GM18517 (cell line): ENCODE data around the gene MARCHF10.
"Not testable (repeated sequence)": the region's sequence is repeated elsewhere in the genome, so short reads cannot be mapped to it uniquely, and the experiment has no call there.

Experiments
- ATAC-seq: cut with Tn5 transposase; IDR thresholded peaks from one replicate; pipeline ENCODE4 v1.9.1; 2021; ENCODE audit warnings: mild to moderate bottlenecking, moderate library complexity; ENCODE audit not compliant: unreplicated experiment

The MARCHF10 gene

DNA sequence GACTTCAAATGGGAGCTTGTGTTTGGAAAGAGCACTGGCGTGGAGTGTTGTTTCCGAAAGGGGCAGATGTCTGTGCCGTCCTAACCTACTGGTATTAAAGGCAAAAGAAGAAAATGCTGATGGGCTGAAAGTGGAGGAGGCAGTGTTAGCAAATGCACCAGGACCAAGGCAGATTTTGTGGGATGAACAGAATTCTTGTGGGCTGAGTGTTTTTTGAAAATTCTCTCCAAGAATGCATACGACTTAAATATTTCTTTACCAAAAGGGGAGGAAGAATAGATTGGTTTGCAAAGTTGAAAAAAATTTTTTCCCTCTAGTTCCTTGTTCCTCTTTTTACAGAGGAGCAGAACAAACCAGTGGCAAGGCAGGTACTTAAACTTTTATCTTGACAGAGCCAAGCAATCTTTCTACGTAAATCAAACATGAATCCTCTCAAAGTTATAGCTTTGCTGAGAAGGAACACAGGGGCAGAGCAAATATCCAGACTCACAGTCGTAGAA is 16.8 kb downstream of the MARCHF10 start:
- ATAC-seq, result no peak

DNA sequence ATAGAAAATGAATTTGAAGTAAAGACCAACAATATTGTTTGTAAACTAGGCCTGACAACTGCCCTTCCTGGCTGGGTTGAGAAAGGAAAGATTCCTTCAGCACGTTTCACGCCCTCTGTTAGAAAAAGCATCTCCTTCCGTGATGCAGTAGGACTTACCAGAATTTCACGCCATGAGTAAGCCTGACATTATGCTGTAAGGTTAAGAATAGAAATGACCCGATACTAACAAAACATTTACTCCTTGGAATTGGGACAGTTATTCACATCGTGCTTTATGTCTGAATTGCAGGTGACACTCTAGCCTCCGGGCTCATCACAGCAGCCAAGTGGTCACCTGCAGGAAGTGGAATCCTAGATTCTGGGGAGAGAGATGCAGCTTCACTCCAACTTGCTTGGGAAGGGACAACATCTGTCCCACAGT is 17.5 kb downstream of the MARCHF10 start:
- ATAC-seq, result no peak

DNA sequence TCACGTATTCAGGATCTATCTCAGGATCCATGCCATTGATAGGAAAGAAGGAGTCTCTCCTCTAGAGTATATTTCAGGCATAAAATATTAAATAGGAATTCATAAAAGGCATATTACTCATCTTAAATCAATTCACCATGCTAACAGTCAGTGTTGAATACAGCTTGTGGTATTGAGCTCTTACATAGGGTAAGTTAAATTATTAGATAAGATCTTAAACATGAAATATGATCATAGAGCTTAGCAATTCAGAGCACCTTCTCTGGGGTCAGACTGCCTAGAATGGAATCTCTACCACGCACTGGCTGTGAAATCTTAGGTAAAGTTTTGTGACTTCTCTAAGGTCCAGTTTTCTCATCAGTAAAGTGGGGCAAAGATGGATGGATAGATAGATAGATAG is 20.7 kb downstream of the MARCHF10 start:
- ATAC-seq, result no peak

DNA sequence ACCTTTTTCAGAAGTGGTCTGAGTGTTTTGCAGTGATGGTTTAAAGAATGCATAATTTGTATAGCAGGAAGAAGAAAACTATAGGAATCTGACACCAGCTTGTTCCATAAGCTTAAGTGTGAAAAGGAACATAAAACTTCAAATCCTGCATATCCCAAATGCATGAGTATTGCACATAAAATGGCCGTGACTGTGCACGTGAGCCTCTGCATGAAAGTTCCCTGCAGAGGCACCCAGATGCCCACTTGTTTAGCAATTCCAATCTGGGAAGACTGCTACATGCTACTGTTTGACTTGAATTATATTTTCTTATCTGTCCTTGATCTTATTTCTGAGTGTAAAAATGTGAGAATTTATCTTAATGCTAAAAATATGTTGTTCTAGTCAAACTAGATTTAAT is 21.5 kb downstream of the MARCHF10 start:
- ATAC-seq, result no peak

DNA sequence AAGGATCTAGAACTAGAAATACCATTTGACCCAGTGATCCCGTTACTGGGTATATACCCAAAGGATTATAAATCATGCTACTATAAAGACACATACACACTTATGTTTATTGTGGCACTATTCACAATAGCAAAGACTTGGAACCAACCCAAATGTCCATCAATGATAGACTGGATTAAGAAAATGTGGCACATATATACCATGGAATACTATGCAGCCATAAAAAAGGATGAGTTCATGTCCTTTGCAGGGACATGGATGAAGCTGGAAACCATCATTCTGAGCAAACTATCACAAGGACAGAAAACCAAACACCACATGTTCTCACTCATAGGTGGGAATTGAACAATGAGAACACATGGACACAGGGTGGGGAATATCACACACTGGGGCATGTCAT is 22.1 kb downstream of the MARCHF10 start:
- not testable (repeated sequence) for ATAC-seq

DNA sequence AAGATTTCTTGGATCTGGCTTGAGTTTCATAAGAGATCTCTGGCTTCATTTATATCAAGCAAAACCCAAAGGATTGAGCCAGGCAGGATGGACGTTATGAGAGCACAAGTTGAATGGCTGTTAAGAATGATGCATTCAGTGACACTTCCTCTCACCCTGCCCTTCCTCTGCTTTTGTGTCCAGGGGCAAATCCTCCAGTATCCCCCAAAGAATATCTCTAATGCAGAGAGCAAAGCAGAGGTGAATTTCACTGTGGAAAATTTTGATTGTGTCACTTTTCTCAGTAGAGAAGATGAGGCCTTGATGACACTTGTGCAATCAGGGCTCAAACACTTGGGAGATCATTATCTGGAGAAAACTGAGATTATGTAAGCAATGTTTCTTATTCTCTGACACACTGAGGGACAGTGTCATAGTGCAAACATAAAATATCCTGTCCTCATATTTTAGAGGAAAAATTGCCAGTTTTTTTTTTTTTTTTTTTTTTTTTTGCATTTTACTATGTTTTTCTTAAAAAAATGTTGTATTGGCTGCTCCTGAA is 25.3 kb downstream of the MARCHF10 start:
- ATAC-seq, result no peak

DNA sequence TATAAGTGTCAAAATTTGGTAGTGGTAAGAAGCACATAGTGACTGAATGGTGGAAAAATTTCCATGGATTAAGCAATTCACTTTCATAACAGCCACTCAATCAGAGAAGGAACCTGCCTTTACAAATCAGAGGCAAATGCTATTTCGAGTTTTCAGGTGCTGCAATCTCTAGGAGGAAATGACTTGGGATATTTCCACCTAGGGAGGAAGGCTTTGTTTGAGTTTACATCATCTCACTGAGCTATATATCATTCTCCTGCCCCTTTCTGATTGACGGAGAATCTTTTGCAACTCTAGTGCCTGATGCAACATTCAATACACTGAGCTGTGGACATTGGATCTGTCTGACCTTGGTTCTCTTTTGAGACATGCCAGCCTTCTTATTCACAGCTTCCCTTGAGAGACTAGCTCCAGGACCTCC is 26.3 kb downstream of the MARCHF10 start:
- ATAC-seq, result no peak

DNA sequence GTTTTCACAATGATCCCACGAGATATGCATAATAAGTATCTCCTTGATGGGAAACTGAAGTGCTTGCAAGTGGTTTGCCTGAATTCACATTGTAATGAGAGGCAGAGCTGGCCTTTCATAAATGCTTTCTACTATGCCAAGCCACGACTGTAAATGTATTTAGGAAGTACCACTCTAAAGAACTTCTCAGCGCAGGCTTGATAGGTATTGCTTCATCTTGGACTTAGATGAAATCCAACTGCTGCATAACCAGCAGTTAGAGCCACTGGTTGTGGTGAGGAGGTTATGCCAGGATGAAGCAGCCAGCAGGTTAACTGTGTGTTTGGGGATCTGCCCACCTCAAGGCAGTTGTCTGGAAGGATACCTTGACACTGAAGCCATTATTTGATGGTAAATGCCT is 26.8 kb downstream of the MARCHF10 start:
- no peak for ATAC-seq

DNA sequence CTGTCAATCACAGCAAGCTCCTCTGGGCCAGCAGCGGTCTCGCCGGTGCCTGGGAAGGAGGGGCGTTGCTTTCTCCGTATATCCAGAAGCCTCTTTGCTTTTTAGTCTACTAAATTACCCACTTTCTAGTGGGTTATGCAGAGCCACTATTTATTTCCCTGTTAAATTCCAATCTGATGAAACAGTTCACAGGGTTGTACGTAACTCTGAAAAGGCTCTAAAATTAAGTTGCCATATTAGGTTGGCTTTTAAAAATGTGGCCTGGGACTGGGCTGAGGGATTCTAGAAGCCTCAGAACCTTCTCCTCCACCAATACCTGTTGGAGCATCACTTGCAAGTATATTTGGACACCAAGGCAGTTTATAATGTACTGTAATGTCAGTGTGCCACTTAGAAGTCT is 27.2 kb downstream of the MARCHF10 start:
- no peak for ATAC-seq

DNA sequence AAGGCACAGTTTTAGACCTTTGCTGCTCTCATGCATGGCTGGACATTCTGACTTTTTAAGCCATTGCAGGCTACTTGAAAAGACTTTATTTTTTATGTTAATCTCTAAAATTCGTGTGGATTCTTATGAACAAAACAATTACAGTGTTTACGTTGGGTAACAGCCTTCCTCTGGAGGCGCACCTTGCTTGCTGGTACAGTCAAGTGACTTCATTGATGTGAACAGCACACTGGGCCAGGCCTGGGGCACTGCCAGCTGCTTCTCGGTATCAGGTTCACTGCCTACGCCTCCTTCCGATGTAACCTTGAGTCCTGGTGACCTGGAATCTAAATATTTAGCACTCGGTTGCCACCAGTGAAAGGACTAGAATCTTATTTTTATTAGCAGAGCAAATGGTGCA is 27.8 kb downstream of the MARCHF10 start:
- no peak for ATAC-seq

DNA sequence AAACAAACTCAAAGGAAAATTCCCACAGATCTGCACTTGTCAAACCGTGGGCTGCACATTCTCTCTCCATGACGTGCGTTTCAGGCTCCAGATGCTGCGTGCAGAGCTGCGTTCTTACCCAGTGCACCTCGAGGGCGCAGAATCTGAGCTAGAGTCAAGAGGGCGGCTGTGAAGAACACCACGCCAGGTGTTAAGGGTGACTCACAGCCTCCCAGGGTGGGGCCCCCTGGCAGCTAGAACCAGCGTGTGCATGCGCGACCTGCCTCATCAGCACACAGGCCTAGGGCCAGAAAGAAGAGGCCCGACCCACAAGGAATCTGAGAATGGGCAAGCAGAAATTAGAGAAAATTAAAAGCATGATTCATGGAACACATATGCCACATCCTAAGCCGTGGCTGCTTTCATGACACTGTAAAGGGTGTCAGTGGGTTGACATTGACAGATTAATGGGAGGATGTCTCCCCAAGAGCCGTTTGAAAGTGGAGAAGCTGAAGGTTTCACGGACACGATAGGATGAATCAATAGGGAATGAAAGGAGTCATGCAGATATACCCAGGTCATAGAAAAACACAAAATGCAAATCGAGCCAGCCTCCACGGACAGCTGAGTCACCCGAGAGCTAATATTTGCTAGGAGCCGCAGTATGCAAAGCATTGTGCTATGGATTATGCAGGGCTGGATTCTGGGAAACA is 29.0 kb downstream of the MARCHF10 start:
- ATAC-seq, result no peak

DNA sequence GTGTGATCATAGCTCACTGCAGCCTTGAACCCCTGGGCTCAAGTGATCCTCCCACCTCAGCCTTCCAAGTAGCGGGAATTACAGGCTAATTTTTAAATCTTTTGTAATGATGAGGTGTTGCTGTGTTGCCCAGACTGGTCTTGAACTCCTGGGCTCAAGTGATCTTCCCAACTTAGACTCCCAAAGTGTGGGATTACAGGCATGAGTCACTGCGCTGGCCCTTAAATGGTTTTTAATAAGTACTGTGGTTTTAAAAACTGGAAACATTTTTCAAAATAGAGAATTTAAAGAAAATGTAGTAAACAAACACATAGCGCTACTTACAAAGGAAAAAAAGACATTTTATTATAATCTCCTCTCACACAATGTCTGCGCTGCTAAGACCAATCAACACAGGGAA is 32.2 kb downstream of the MARCHF10 start:
- ATAC-seq, result no peak

DNA sequence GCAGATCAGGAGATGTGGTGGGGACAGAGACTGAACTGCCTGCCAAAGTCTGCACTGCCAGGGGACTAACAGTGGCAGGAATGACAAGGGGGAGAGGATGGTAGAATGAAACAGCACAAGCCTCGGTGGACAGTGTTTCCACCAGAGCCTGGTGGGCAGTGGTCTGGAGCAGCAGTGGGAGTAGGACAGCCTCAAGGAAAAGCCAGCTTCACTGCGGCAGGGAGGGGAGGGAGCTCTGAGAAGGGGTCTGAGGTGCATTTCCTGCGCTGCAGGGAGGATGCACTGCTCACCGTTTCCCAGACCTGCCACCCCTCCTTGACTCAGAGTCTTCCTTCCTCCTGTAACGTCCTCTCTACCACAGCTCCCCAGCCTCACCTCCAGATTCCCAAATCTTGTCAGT is 33.8 kb downstream of the MARCHF10 start:
- ATAC-seq, result no peak

DNA sequence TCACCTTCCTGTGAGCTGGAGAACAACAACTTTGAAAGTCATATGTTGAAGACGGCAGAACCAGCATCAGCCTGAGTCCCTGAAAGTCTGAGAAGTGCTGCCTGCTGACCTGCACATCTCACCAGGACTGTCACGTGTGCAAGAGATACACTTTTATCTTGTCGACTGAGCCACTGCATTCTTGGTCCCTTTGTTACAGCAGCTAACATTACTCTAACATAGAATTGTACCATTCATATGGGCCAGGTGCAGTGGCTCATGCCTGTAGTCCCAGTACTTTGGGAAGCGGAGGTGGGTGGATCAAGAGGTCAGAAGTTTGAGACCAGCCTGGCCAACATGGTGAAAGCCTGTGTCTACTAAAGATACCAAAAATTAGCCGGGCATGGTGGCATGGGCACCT is 40.1 kb downstream of the MARCHF10 start:
- no peak for ATAC-seq

DNA sequence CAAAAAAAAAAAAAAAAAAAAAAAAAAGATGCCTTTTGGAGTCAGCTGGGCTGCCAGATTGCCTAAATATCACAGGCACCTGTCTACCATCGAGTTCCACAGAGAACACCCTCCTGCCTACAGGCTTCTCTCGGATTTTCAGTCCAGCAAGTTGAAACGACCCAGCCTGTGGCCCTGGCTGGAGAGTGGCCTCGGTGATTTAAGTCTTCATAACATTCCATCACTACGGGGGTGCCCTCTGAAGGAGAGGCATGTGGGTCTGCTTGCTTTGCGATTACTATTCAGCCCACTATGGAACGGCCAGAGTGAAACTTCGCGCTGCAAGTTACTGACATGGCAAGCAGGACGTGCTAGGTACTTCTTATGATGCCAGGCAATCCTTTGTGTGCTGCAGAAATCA is 42.8 kb downstream of the MARCHF10 start:
- no peak for ATAC-seq

DNA sequence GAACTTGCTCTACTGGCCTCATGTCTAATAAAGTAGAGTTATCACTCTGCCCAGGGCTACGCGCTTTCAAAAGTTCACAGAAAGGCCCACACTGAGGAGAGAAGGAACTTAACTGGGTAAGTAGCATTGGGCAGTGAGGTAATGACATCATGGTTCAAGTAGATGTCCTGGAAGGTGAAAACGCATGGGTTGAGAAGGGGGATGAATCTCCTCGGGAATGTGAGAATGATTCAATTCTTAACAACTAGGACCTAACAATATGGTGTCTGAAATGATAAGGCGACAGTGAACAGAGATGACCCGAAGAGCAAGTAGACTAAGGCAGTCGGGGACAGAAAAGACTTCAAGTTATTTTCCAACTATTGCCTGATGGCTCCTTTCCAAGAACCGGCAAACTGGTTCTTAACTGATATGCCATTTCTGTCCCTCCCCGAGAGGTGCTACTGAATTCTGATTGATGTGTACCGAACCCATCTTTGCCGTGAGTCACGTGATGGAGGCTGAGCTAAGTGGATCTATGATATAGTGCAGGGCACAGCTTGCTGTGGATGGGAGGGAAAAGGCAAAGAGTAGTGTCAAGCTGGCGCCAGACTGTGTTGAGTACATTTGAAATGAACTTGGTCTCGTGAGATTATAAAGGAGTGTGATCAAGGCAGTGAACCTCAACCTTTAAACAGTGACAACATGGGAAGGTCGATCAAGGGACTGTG is 44.1 kb downstream of the MARCHF10 start:
- ATAC-seq, result no peak

DNA sequence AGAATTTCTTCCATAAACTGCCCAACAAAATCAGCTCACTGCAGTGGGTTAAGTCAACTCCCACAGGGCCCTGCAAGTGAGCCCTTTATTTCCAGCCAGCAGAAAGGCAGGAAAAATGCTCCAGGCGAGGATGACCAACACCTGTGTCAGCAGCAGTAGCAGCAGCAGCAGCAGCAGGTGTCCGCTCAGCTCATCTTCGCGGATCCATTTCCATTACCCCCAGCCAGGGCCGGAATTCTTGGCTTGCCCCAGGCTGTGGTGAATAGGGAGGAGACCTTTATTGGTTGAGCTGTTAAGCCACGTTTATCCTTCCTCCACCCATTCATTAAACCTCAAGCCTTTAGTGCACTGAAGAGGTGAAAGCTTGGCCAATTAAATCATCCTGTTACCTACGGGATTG is 46.2 kb downstream of the MARCHF10 start:
- ATAC-seq, result no peak

DNA sequence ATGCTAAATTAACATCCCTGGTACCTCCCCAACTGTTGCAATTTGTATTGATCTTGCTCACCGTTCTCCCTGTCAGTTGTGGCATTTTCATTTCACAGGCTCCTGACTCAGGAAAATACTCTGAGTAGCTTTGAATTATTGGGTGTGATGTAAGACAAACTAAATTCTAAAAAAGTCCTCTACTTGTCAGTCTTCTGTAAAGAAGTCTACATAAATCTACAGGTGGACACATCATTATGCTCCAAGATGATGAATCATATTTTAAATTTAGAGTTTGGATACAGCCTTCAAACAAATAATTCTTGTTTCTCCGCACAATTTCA is 47.2 kb downstream of the MARCHF10 start:
- ATAC-seq, result no peak

DNA sequence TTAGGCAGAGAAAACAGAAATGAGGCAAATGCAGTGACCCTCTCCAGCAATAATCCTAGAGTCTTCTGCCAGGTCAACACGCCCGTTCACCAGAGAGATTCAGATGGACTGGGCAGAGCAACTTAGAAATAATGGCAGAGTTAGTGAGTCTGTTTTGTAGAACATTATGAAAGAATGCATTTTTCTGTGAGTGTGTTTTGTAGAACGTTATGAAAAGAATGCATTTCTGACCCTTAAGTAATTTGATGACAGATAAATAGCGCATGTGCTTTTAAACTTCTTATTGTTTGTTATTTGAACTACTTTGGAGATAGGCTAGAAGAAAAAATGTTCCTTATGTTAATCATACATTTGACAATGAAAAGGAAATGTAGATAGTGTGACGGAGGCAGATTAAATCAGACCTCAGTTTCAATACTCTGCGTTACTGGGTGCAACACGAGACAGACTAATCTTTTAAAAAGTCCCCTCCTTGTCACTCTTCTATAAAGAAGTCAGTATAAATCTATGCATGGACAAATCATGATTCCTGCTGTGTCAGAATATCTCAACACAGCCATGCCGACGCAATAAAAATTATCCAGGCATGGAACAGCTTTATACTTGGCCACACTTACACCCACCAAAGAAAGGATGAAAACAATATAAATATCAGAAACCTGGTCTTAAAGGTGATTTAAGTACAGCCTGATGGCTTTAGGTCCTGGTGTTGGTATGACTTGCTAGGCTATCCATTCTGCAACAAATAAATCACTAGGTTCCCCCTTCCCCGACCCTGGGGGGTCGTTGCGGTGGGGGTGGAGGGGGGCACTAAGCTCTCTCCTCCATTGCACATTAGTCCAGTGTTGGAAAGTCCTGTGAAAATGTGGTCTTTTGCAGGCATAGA is 47.8 kb downstream of the MARCHF10 start:
- no peak for ATAC-seq

DNA sequence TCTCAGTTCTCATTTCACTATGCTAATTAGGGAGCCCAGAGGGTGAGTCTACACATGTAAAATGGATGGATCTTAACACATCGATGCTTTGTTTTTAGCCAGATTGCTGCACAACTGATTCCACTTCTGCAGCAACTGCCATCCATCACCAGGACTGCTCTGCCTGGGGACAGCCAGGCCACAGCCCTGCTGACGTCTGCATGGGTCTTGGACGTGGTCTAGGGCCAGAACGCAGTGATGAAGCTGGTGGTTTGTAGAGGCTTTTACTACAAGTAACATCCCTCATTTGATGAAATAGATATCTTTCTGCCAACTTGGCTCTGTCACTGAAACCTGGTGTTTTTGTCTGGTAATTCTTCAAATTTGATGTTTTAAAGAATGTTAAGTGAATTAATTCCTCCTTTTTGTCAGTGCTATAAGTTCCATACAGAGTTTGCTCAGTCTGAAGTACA is 50.6 kb downstream of the MARCHF10 start:
- ATAC-seq, result no peak

DNA sequence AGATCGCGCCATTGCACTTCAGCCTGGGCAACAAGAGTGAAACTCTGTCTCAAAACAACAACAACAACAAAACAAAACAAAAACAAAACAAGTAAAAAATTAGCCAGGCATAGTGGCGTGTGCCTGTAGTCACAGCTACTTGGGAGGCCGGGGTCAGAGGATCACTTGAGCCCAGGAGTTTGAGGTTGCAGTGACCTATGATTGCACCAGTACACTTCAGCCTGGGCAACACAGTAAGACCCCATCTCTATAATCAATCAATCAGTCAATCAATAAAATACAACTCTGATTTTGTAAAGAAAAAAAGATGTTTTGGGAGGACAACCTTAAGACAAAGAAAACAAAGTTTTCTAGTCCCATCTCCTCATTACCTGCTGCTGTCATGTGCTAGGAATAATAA is 51.9 kb downstream of the MARCHF10 start:
- ATAC-seq, result no peak
